HUES6 (cell line): ENCODE data around the gene KRT20.

Experiments
- H3K27ac ChIP-seq: 2 replicates; pipeline ENCODE4 v1.7.0; 2013; ENCODE audit warnings: low read depth, mild to moderate bottlenecking, low read length, inconsistent platforms
- H3K27me3 ChIP-seq: 2 replicates; pipeline ENCODE4 v1.6.1; 2013; ENCODE audit warnings: low read length; ENCODE audit not compliant: control insufficient read depth, insufficient read depth
- H3K36me3 ChIP-seq: 2 replicates; pipeline ENCODE4 v1.6.1; 2013; ENCODE audit warnings: low read length; ENCODE audit not compliant: control insufficient read depth, insufficient read depth
- H3K4me1 ChIP-seq: 2 replicates; pipeline ENCODE4 v1.6.1; 2013; ENCODE audit warnings: low read length; ENCODE audit not compliant: control insufficient read depth, insufficient read depth
- H3K4me3 ChIP-seq: 2 replicates; pipeline ENCODE4 v1.5.1; 2013; ENCODE audit warnings: low read depth, low read length
- H3K9ac ChIP-seq: one replicate; pipeline ENCODE4 v1.6.1; 2013; ENCODE audit warnings: mild to moderate bottlenecking, low read length
- H3K9me3 ChIP-seq: 2 replicates; pipeline ENCODE4 v1.6.1; 2013; ENCODE audit warnings: low read depth, low read length; ENCODE audit not compliant: control insufficient read depth, insufficient read depth

KRT20 gene

DNA sequence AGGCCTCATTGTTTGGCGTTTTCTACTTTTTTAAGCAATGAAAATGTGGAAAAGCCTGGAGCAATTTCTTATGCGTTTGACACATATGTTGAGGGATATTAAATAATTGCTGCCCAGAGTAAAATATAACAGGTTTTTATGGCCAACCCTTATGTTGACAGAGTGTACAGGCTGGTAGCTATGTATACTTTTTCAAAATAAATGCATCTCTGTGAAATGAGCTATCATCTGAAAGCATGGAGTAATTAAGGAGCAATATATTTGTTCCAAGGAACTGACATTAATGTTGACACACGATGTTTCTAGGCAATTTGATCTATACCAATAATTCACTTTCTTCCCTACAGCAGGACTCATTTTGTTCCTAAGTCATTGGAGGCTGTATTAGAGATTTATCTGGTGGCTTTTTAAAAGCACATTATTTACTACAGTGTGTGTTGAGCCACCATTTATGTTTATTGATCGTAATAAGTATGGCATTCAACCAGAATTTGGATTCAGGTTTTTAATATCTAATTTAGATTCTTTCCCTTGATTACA is 11.9 kb upstream of the KRT20 start:
- Histone ChIP-seq H3K4me3 (no peak overlapping the region), H3K36me3 (no peaks in the 10 kb centered on the region), H3K4me1 (peaks cover 4% of the 10 kb centered on the region; the same call in 1 of the 2 replicates), H3K27me3 (no peaks in the 10 kb centered on the region), H3K27ac (no peak overlapping the region), H3K9ac (no peak overlapping the region), H3K9me3 (no peaks in the 10 kb centered on the region)

DNA sequence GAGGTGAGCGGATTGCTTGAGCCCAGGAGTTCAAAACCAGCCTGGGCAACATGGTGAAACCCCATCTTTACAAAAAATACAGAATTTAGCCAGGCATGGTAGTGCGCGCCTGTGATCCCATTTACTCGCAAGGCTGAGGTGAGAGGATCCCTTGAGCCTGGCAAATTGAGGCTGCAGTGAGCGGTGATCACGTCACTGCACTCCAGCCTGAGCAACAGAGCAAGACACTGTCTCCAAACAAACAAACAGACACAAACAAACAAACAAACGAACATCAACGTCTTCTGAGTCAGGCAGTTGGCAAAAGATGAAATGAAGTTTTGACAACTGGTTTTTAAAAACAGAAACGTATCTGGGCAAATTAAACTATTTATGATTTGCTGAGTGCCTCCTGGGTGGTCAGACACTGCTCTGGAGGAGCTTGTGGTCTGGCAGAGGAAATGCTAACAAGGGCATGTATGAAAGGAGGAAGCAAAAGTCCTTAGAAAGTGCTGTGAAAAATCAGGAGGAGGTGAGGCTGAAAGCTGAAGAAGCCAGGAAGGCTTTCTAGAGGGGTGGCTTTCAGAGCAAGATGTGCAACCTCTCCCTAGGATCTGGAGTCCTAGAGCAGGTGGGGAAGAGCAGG is 10.2 kb upstream of the KRT20 start:
- H3K9ac ChIP-seq, result no peak overlapping the region
- H3K36me3 ChIP-seq, result no peaks in the 10 kb centered on the region
- H3K4me1 ChIP-seq, result no peaks in the 10 kb centered on the region
- no peak overlapping the region for H3K4me3 ChIP-seq
- H3K9me3 ChIP-seq, result no peaks in the 10 kb centered on the region
- no peaks in the 10 kb centered on the region for H3K27me3 ChIP-seq
- no peak overlapping the region for H3K27ac ChIP-seq

DNA sequence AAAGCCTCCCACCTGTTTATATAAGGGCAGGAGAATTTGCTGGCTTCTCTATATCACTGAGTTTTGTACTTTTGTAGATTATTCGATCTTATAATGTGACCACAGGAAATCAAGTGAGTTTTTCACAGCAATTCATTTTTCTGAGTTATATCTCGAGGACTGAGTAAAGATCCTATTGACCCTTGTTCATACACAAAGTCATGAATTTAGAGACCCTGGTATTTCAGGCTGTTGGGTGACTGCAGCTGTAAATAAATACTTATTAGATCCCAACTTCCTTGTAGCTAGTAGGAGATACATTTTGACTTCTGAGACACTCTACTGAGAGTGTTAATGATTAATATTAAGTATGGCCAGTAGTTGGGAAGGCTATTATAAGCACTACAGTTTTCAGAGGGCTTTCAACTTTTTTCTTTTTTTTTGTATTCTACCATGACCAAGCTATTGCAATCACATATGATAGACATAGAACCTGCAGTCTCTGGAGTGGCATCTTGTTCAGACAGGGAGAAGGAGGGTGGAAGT is 3.2 kb upstream of the KRT20 start:
- H3K9me3 ChIP-seq, result no peaks in the 10 kb centered on the region
- no peaks in the 10 kb centered on the region for H3K4me1 ChIP-seq
- no peak overlapping the region for H3K27ac ChIP-seq
- peaks cover 6% of the 10 kb centered on the region; the same call in 1 of the 2 replicates for H3K27me3 ChIP-seq
- no peaks in the 10 kb centered on the region for H3K36me3 ChIP-seq
- H3K4me3 ChIP-seq, result no peak overlapping the region
- no peak overlapping the region for H3K9ac ChIP-seq

DNA sequence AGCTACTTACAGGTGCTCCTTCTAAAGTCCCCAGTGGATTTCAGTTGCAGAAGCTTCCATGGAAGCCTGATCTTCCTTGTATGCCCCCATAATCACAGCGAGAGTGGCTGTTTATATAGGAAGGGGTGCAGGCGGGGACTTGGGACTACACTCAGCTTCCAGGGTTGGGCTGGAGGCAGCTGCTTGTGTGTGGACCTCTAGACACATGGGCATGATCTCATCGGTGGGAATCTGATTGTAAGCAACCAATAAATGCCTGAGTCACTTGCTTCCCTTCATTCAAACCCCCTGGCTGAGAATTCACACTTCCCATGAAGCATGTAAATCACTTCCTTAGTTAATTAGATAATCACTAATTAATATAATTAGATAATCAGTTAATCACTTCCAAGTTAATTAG is 1.0 kb upstream of the KRT20 start:
- Histone ChIP-seq H3K9me3 (no peaks in the 10 kb centered on the region), H3K27me3 (peaks cover 6% of the 10 kb centered on the region; the same call in 1 of the 2 replicates), H3K36me3 (no peaks in the 10 kb centered on the region)

DNA sequence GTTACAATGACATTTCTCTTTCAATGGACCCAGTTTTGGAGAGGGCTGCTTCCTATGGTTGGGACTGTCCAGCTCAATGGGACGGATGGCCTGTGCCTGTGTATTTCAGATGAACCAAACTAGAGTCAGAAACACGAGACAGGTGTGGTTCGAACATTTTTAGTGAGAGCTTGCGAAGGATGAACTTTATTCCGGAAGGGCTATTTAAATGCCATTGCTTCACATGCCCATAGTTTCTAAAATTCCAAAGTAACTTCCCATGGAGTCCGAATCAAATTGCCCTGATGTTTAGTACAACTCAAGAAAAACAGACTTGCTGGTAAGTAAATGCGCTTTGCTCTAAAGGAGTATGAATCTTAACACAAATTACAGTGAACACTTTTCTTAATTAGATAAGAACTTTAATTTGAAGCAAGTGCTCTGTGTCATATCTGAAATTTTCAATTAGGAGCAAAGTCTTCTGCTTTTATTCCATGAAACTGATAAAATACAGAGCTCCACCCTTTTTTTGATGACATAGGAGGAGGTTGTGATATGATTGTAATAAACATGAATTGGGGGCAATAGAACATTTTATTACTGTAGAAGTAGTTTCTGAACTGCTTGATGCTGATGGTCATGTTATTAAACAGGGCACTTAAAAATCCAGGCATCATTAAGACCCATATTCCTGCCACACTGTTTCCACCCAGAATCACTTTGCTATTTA is 1.3 kb downstream of the KRT20 start:
- Histone ChIP-seq H3K4me1 (no peaks in the 10 kb centered on the region), H3K9ac (no peak overlapping the region), H3K9me3 (no peaks in the 10 kb centered on the region), H3K27ac (no peak overlapping the region), H3K36me3 (no peaks in the 10 kb centered on the region), H3K27me3 (peaks cover 2% of the 10 kb centered on the region; the same call in 1 of the 2 replicates), H3K4me3 (no peak overlapping the region)

More for the DNA sequence above, 1.0 kb upstream of the KRT20 start:
- no peak overlapping the region for H3K9ac ChIP-seq
- H3K4me3 ChIP-seq, result no peak overlapping the region
- H3K4me1 ChIP-seq, result no peaks in the 10 kb centered on the region
- no peak overlapping the region for H3K27ac ChIP-seq

DNA sequence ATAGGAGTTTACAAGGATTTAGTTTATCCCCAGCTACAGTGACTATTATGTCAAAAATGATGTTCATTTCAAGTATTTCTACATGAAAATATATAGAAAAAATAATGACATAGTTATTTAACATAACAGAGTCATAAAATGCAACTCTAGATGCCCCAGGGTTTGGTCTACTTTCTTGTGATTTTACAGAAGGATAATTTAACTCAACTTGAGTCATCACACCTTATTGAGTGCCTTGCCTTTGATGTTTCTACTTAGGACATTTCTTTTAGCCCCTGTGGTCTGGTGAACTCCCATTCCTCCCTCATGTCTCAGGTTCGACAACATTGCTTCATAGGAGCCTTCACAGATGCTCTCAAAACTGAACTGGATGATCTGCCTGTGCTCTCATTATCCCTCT is 2.0 kb downstream of the KRT20 start:
- H3K27me3 ChIP-seq, result no peaks in the 10 kb centered on the region
- H3K27ac ChIP-seq, result no peak overlapping the region
- H3K4me3 ChIP-seq, result no peak overlapping the region
- H3K9ac ChIP-seq, result no peak overlapping the region
- H3K9me3 ChIP-seq, result no peaks in the 10 kb centered on the region
- no peaks in the 10 kb centered on the region for H3K4me1 ChIP-seq
- H3K36me3 ChIP-seq, result no peaks in the 10 kb centered on the region

DNA sequence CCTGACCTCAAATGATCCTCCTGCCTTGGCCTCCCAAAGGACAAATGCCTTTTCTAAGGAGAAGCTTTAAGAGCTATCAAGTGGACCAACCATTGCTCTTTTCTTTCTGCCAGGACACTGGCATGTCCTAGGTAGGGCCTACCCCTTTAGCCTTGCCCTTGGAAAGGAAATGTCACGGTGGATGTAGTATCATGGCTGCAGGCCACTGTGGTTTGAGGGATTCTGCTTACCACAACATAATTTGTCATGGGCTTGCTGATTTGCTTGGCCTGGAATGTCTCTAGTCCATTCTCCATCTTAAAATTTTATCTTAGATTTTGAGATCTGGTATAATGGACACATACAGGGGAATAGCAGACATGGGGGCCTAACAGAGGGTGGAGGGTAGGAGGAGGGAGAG is 6.0 kb downstream of the KRT20 start:
- H3K36me3 ChIP-seq, result no peaks in the 10 kb centered on the region
- peaks cover 2% of the 10 kb centered on the region for H3K4me1 ChIP-seq
- no peaks in the 10 kb centered on the region for H3K27me3 ChIP-seq

DNA sequence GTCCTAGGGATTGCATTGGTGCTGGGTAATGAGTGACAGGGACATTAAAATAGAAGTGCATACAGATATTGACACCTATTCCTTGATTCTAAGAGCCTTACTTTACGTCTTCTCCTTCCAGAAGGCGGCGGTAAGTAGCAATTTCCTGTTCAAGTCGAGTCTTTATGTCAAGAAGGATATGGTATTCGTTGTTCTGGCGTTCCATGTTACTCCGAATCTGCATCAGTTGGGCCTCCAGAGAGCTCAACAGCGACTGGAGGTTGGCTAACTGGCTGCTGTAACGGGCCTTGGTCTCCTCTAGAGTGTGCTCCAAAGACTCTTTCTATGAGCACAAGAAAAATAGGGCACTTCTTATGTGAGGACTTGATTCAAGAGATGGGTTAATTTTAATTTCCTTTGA is 7.0 kb downstream of the KRT20 start:
- H3K4me1 ChIP-seq, result peaks cover 9% of the 10 kb centered on the region
- H3K27me3 ChIP-seq, result no peaks in the 10 kb centered on the region
- no peaks in the 10 kb centered on the region for H3K9me3 ChIP-seq
- no peak overlapping the region for H3K27ac ChIP-seq
- H3K36me3 ChIP-seq, result no peaks in the 10 kb centered on the region
- no peak overlapping the region for H3K9ac ChIP-seq
- H3K4me3 ChIP-seq, result no peak overlapping the region

More for the DNA sequence above, 6.0 kb downstream of the KRT20 start:
- Histone ChIP-seq H3K9me3 (no peaks in the 10 kb centered on the region), H3K9ac (no peak overlapping the region), H3K27ac (no peak overlapping the region), H3K4me3 (no peak overlapping the region)

DNA sequence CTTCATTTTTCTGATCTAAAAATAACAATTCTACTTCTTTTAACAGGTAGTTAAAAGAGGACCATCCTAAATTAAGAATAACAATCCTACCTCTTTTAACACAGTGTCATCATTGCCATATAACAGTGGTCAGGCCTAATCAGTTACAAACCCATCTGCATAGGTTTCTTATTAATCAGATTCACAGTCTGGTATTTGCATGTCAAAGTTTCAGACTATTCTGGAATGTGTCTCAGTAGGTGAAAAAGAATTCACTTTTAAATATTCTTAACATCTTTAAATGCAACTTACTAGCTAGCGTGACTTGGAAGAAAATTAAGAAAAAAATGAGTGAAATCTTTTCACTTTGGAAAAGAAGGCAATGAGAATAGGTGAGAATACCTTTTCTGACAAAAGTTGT is 11.2 kb downstream of the KRT20 start:
- Histone ChIP-seq H3K4me3 (no peak overlapping the region), H3K27ac (no peak overlapping the region), H3K9me3 (no peaks in the 10 kb centered on the region), H3K9ac (no peak overlapping the region), H3K27me3 (no peaks in the 10 kb centered on the region), H3K4me1 (peaks cover 9% of the 10 kb centered on the region), H3K36me3 (no peaks in the 10 kb centered on the region)

DNA sequence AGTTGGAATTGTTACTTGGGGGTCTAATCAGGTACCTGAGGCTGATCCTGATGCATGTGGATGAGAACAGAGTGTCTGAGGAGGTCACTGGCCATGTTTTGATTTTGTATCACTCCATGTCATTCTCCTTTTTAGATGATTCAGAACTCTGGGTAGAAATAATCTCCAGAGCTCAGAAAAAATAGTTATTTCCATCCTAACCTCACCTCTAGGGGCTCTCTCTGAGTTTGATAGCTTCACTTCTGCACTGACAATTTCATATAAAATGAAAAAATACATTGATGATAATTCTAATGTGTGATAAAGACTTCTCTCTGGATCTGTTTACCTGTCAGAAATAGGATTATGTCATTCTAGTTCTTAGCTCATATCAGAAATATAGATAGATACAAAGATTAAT is 11.8 kb downstream of the KRT20 start:
- Histone ChIP-seq H3K27ac (no peak overlapping the region), H3K27me3 (no peaks in the 10 kb centered on the region), H3K9me3 (no peaks in the 10 kb centered on the region), H3K4me1 (peaks cover 9% of the 10 kb centered on the region), H3K9ac (no peak overlapping the region), H3K36me3 (no peaks in the 10 kb centered on the region), H3K4me3 (no peak overlapping the region)

DNA sequence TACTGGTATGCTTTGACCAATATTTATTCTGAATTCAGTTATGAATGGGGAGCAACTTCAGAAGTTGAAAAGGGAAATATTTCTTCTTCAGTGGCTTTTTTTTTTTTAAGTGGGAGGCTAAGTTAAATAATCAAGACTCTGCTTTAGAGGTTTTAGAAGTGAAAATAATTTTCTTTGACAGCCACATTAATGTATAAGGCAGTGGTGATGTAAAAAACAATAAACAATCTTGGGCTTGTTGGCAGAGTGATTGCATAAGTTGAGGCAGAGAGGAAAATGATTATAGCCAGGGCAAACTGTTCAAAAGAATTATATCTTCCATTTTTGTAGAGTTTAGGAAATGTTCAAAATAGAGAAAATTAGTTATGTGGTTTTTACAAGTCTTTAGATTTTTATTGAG is 12.6 kb downstream of the KRT20 start:
- Histone ChIP-seq H3K36me3 (no peaks in the 10 kb centered on the region), H3K27me3 (no peaks in the 10 kb centered on the region), H3K9ac (no peak overlapping the region), H3K27ac (no peak overlapping the region), H3K4me1 (peaks cover 9% of the 10 kb centered on the region), H3K4me3 (no peak overlapping the region), H3K9me3 (no peaks in the 10 kb centered on the region)
